PC-9 (cell line): Measurements from ENCODE around the gene GPR176. TPM values are rescaled to one million over a fixed set of nuclear protein-coding genes. Genes with fewer than 3 reads are reported as not detected.

ENCODE experiments used
- BruUV-seq: library from RNA; stranded (reverse); fragments of 400-500 nt; replicated peaks from 2 replicates; lab custom pipeline; 2021; lab: Mats Ljungman, UMichigan
- CTCF ChIA-PET: fragments of 300-600 bp; sonication (Branson Sonifier 250); formaldehyde crosslinking; loops from one replicate; lab custom pipeline; 2022; ENCODE audit warnings: antibody characterized with exemption; lab: Charles Lee
- POLR2A ChIA-PET: fragments of 300-600 bp; sonication (Branson Sonifier 250); formaldehyde crosslinking; loops from one replicate; lab custom pipeline; 2022; ENCODE audit warnings: antibody characterized with exemption; ENCODE audit not compliant: unreplicated experiment; lab: Charles Lee
- DNase-seq, 2 experiments: peaks; one replicate each; pipeline versions ENCODE4 v3.0.0 to v3.0.0-alpha.2; 2015 to 2022; ENCODE audit warnings: mixed read lengths in 1 of 2
- H2AFZ ChIP-seq: fragments of 200-600 bp; sonication (generic); 2 replicates; pipeline ENCODE4 v1.8.1; 2017; ENCODE audit warnings: antibody characterized with exemption
- H3F3A ChIP-seq: fragments of 200-600 bp; sonication (generic); 2 replicates; pipeline ENCODE4 v1.8.1; 2017; ENCODE audit warnings: antibody characterized with exemption, mild to moderate bottlenecking, low read depth; ENCODE audit not compliant: insufficient read depth
- H3K27ac ChIP-seq: fragments of 200-600 bp; sonication (generic); 2 replicates; pipeline ENCODE4 v1.6.1; 2016; ENCODE audit warnings: mixed run types
- H3K27me3 ChIP-seq: fragments of 200-600 bp; sonication (generic); 2 replicates; pipeline ENCODE4 v1.6.1; 2016; ENCODE audit warnings: low read depth, mixed run types; ENCODE audit not compliant: insufficient read depth
- H3K36me3 ChIP-seq: fragments of 200-600 bp; sonication (generic); 2 replicates; pipeline ENCODE4 v1.6.1; 2016; ENCODE audit warnings: low read depth, mixed run types
- H3K4me1 ChIP-seq: fragments of 200-600 bp; sonication (generic); replicated peaks from 2 replicates; pipeline ENCODE4 v1.6.1; 2016; ENCODE audit warnings: mixed run types; ENCODE audit not compliant: insufficient read depth
- H3K4me2 ChIP-seq: fragments of 200-600 bp; sonication (generic); 2 replicates; pipeline ENCODE4 v1.6.1; 2017; ENCODE audit warnings: mixed run types
- H3K4me3 ChIP-seq: fragments of 200-600 bp; sonication (generic); 2 replicates; pipeline ENCODE4 v1.6.1; 2016; ENCODE audit warnings: mixed run types
- H3K79me2 ChIP-seq: fragments of 200-600 bp; sonication (generic); 2 replicates; pipeline ENCODE4 v1.6.1; 2017; ENCODE audit warnings: low read depth, mixed run types
- H3K9me2 ChIP-seq: fragments of 200-600 bp; sonication (generic); 2 replicates; pipeline ENCODE4 v1.8.1; 2017; ENCODE audit warnings: mild to moderate bottlenecking; ENCODE audit not compliant: insufficient read depth
- H3K9me3 ChIP-seq: fragments of 200-600 bp; sonication (generic); 2 replicates; pipeline ENCODE4 v1.8.1; 2016; ENCODE audit warnings: low read depth; ENCODE audit not compliant: insufficient read depth
- H4K20me1 ChIP-seq: fragments of 200-600 bp; sonication (generic); 2 replicates; pipeline ENCODE4 v1.8.1; 2017; ENCODE audit not compliant: insufficient read depth
- CTCF ChIP-seq: fragments of 200-600 bp; sonication (generic); conservative IDR thresholded peaks from 2 replicates; pipeline ENCODE4 v1.6.1; 2017; ENCODE audit warnings: mixed run types, antibody characterized with exemption, mild to moderate bottlenecking, moderate library complexity
- EZH2 ChIP-seq: fragments of 200-600 bp; sonication (generic); IDR thresholded peaks from 2 replicates; pipeline ENCODE4 v1.8.0; 2017; ENCODE audit warnings: antibody characterized with exemption, low read depth
- intact Hi-C: fragments of 100-400 bp; cut with micrococcal nuclease; formaldehyde crosslinking; loops from one replicate; pipeline ENCODE4 v1.10.0; 2022; ENCODE audit not compliant: unreplicated experiment
- total RNA-seq: library from RNA; stranded (reverse); gene quantifications from 2 replicates; pipeline ENCODE4 v1.2.3, GENCODE V29; 2021

Gene GPR176
- total RNA-seq, 1 experiment from 2014 or later: 4.7 TPM

- Histone ChIP-seq H3K79me2 (no peaks in the 10 kb centered on the region), H3K4me3 (no peak overlapping the region), H3K9me3 (no peaks in the 10 kb centered on the region), H3K4me1 (peaks cover 9% of the 10 kb centered on the region), H3K4me2 (no peak overlapping the region), H3F3A (no peaks in the 10 kb centered on the region), H3K36me3 (no peaks in the 10 kb centered on the region), H2AFZ (no peak overlapping the region), H3K27ac (no peak overlapping the region), H4K20me1 (no peaks in the 10 kb centered on the region), H3K9me2 (no peaks in the 10 kb centered on the region), H3K27me3 (no peaks in the 10 kb centered on the region)
- intact Hi-C loops: no loop called here
- POLR2A ChIA-PET: no interaction called here
- no TSS peak for BruUV-seq
- CTCF ChIA-PET: no interaction called here
- TF ChIP-seq CTCF (no peak), EZH2 (no peak)
- no peak for DNase-seq
Measured at GRCh38 chr15:39909007-39909406, 11.1 kb downstream of the GPR176 start.

GRCh38 chr15:39908186-39908585 lies 11.9 kb downstream of the GPR176 start:
- H3K79me2 ChIP-seq: no peaks in the 10 kb centered on the region

GRCh38 chr15:39907216-39907615 lies 12.8 kb downstream of the GPR176 start:
- Histone ChIP-seq H2AFZ (no peak overlapping the region), H3K36me3 (no peaks in the 10 kb centered on the region), H3K4me3 (no peak overlapping the region), H4K20me1 (no peaks in the 10 kb centered on the region), H3K27ac (no peak overlapping the region), H3K4me2 (no peak overlapping the region), H3K4me1 (peaks cover 9% of the 10 kb centered on the region), H3F3A (no peaks in the 10 kb centered on the region), H3K27me3 (no peaks in the 10 kb centered on the region), H3K79me2 (no peaks in the 10 kb centered on the region), H3K9me2 (no peaks in the 10 kb centered on the region), H3K9me3 (no peaks in the 10 kb centered on the region)
- DNase-seq: no peak
- POLR2A ChIA-PET: no interaction called here
- CTCF ChIA-PET: no interaction called here
- BruUV-seq: no TSS peak
- intact Hi-C loops: no loop called here
- TF ChIP-seq EZH2 (no peak), CTCF (no peak)

More at GRCh38 chr15:39908186-39908585, 11.9 kb downstream of the GPR176 start:
- intact Hi-C loops: no loop called here
- no peak overlapping the region for H3K27ac ChIP-seq
- H3F3A ChIP-seq: no peaks in the 10 kb centered on the region
- no peaks in the 10 kb centered on the region for H4K20me1 ChIP-seq
- CTCF ChIA-PET: no interaction called here
- H2AFZ ChIP-seq: no peak overlapping the region
- H3K36me3 ChIP-seq: no peaks in the 10 kb centered on the region
- H3K27me3 ChIP-seq: no peaks in the 10 kb centered on the region
- POLR2A ChIA-PET: no interaction called here
- H3K4me1 ChIP-seq: peaks cover 9% of the 10 kb centered on the region
- no peaks in the 10 kb centered on the region for H3K9me2 ChIP-seq
- no peak for TF ChIP-seq EZH2
- TF ChIP-seq CTCF: no peak
- no peaks in the 10 kb centered on the region for H3K9me3 ChIP-seq
- DNase-seq: peak in 1 of 2 experiments; percentile 57
- BruUV-seq: no TSS peak
- no peak overlapping the region for H3K4me3 ChIP-seq
- 0 out of 2 replicates have a peak overlapping the region, but pooled peaks have one; percentile 6 for H3K4me2 ChIP-seq
